Measurements from ENCODE around the gene BICDL1.

DNA sequence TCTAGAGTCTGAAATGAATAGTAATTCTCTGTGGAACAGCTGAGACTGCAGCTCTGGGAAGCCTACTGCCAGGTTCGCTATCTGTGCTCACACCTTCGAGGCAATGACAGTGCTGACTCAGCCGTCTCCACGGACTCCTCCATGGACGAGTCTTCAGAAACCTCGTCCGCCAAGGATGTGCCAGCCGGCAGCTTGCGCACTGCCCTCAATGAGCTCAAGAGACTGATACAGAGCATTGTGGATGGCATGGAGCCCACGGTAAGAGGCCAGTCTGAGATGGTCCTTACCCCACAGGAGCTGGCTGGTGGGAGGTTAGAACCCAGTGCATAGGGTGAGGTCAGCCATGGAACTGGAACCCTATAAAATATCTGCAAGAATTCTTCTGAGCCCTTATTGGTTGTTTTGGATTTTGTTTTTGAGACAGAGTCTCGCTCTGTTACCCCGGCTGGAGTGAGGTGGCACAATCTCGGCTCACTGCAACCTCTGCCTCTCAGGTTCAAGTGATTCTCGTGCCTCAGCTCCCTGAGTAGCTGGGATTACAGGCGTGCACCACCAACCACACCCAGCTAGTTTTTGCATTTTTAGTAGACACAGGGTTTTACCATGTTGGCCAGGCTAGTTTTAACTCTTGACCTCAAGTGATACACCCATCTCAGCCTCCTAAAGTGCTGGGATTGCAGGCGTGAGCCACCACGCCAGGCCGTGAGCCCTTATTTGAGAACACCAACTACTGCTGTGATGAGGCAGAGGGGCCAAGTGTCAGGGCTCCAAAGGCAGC lies 83.6 kb downstream of the BICDL1 start:
- TF ChIP-seq SMC3 (IDR thresholded peaks at IDR 0.05; ENCODE audit: low read depth, low read length): no peak
- no peak for TF ChIP-seq POLR2A (IDR thresholded peaks at IDR 0.05; ENCODE audit: low read depth, low read length)
- TF ChIP-seq, protein P1, sequence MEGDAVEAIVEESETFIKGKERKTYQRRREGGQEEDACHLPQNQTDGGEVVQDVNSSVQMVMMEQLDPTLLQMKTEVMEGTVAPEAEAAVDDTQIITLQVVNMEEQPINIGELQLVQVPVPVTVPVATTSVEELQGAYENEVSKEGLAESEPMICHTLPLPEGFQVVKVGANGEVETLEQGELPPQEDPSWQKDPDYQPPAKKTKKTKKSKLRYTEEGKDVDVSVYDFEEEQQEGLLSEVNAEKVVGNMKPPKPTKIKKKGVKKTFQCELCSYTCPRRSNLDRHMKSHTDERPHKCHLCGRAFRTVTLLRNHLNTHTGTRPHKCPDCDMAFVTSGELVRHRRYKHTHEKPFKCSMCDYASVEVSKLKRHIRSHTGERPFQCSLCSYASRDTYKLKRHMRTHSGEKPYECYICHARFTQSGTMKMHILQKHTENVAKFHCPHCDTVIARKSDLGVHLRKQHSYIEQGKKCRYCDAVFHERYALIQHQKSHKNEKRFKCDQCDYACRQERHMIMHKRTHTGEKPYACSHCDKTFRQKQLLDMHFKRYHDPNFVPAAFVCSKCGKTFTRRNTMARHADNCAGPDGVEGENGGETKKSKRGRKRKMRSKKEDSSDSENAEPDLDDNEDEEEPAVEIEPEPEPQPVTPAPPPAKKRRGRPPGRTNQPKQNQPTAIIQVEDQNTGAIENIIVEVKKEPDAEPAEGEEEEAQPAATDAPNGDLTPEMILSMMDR (conservative IDR thresholded peaks at IDR 0.05; ENCODE audit: low read depth, low read length): no peak
- TF ChIP-seq RAD21 (IDR thresholded peaks at IDR 0.05; ENCODE audit: low read length): no peak
- TF ChIP-seq, protein P2, sequence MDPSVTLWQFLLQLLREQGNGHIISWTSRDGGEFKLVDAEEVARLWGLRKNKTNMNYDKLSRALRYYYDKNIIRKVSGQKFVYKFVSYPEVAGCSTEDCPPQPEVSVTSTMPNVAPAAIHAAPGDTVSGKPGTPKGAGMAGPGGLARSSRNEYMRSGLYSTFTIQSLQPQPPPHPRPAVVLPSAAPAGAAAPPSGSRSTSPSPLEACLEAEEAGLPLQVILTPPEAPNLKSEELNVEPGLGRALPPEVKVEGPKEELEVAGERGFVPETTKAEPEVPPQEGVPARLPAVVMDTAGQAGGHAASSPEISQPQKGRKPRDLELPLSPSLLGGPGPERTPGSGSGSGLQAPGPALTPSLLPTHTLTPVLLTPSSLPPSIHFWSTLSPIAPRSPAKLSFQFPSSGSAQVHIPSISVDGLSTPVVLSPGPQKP (IDR thresholded peaks at IDR 0.05; ENCODE audit: borderline replicate concordance, low read depth, low read length): no peak
- no peak for TF ChIP-seq CHD1 (IDR thresholded peaks at IDR 0.05; ENCODE audit: low read depth, low read length)
- TF ChIP-seq CEBPB (IDR thresholded peaks at IDR 0.05; ENCODE audit: low read depth, low read length): no peak

Data from IMR-90 (cell line).